GM23338 (cell line): ENCODE data around the gene P3H4. TPM values are rescaled to one million over a fixed set of nuclear protein-coding genes. Genes with fewer than 3 reads are reported as not detected.

ENCODE experiments used
- ATAC-seq: fragments of 200-7000 bp; cut with Tn5 transposase; 3 replicates; pipeline ENCODE4 v1.9.1; 2020
- DNase-seq: peaks from one replicate; pipeline ENCODE4 v3.0.0-alpha.2; 2015; ENCODE audit warnings: low spot score
- H2AFZ ChIP-seq: fragments of 200-600 bp; sonication (generic); 2 replicates; pipeline ENCODE4 v1.8.0; 2016; ENCODE audit warnings: antibody characterized with exemption, mild to moderate bottlenecking, moderate library complexity
- H3F3A ChIP-seq: fragments of 200-600 bp; sonication (generic); replicated peaks from 2 replicates; pipeline ENCODE4 v1.8.0; 2017; ENCODE audit warnings: antibody characterized with exemption, mixed run types, low read depth
- H3K27ac ChIP-seq: fragments of 200-600 bp; sonication (generic); 2 replicates; pipeline ENCODE4 v1.6.1; 2016; ENCODE audit warnings: low read depth
- H3K27me3 ChIP-seq: fragments of 200-600 bp; sonication (generic); 2 replicates; pipeline ENCODE4 v1.8.0; 2016; ENCODE audit warnings: mild to moderate bottlenecking, mixed run types, moderate library complexity; ENCODE audit not compliant: insufficient read depth
- H3K36me3 ChIP-seq: fragments of 200-600 bp; sonication (generic); 2 replicates; pipeline ENCODE4 v1.8.0; 2016; ENCODE audit warnings: mild to moderate bottlenecking; ENCODE audit not compliant: insufficient read depth
- H3K4me1 ChIP-seq: fragments of 200-600 bp; sonication (generic); 2 replicates; pipeline ENCODE4 v1.8.0; 2016; ENCODE audit warnings: mild to moderate bottlenecking, moderate library complexity; ENCODE audit not compliant: insufficient read depth
- H3K4me2 ChIP-seq: fragments of 200-600 bp; sonication (generic); 2 replicates; pipeline ENCODE4 v1.7.1; 2017; ENCODE audit warnings: mixed run types
- H3K4me3 ChIP-seq: fragments of 200-600 bp; sonication (generic); 2 replicates; pipeline ENCODE4 v1.6.1; 2016; ENCODE audit warnings: mixed run types
- H3K79me2 ChIP-seq: fragments of 200-600 bp; sonication (generic); replicated peaks from 2 replicates; pipeline ENCODE4 v1.8.0; 2017; ENCODE audit warnings: mild to moderate bottlenecking; ENCODE audit not compliant: insufficient read depth
- H3K9me2 ChIP-seq: fragments of 200-600 bp; sonication (generic); 2 replicates; pipeline ENCODE4 v1.8.0; 2017; ENCODE audit not compliant: insufficient read depth
- H4K20me1 ChIP-seq: fragments of 200-600 bp; sonication (generic); replicated peaks from 2 replicates; pipeline ENCODE4 v1.8.0; 2017; ENCODE audit warnings: mild to moderate bottlenecking; ENCODE audit not compliant: insufficient read depth
- H3K27ac Mint-ChIP-seq: 2 replicates; pipeline ENCODE4 v1.8.0; 2020; ENCODE audit warnings: inconsistent platforms, mild to moderate bottlenecking, moderate library complexity, mixed read lengths
- H3K27me3 Mint-ChIP-seq: 3 replicates; pipeline ENCODE4 v1.8.0; 2022; ENCODE audit warnings: low read depth, mild to moderate bottlenecking, moderate library complexity, mixed read lengths, inconsistent platforms; ENCODE audit not compliant: insufficient read depth, poor library complexity
- H3K36me3 Mint-ChIP-seq: 3 replicates; pipeline ENCODE4 v1.8.0; 2021; ENCODE audit warnings: low read depth, mild to moderate bottlenecking, inconsistent platforms, moderate library complexity, mixed read lengths
- H3K4me1 Mint-ChIP-seq: 3 replicates; pipeline ENCODE4 v1.8.0; 2020; ENCODE audit warnings: mild to moderate bottlenecking, inconsistent platforms, mixed read lengths
- H3K4me3 Mint-ChIP-seq: 3 replicates; pipeline ENCODE4 v1.8.0; 2021; ENCODE audit warnings: moderate library complexity, mild to moderate bottlenecking, inconsistent platforms, mixed read lengths
- H3K9me3 Mint-ChIP-seq: 3 replicates; pipeline ENCODE4 v1.8.0; 2020; ENCODE audit warnings: moderate library complexity, mild to moderate bottlenecking, inconsistent platforms, mixed read lengths
- CREB1 ChIP-seq: fragments of 250-450 bp; sonication (Bioruptor Pico); IDR thresholded peaks from 2 replicates; pipeline ENCODE4 v1.5.0; 2020; ENCODE audit warnings: low read depth, mild to moderate bottlenecking, moderate library complexity
- ETS1 ChIP-seq: IDR thresholded peaks from 2 replicates; pipeline ENCODE4 v1.6.1; 2016; ENCODE audit warnings: antibody characterized with exemption
- EZH2 ChIP-seq: fragments of 200-600 bp; sonication (generic); IDR thresholded peaks from one replicate; pipeline ENCODE4 v1.8.0; 2017; ENCODE audit warnings: antibody characterized with exemption, mild to moderate bottlenecking, low read depth; ENCODE audit not compliant: unreplicated experiment
- EZH2phosphoT487 ChIP-seq: fragments of 200-600 bp; sonication (generic); IDR thresholded peaks from one replicate; pipeline ENCODE4 v1.8.1; 2018; ENCODE audit warnings: antibody characterized with exemption; ENCODE audit not compliant: unreplicated experiment
- JUNB ChIP-seq: IDR thresholded peaks from one replicate; pipeline ENCODE4 v1.6.1; 2016; ENCODE audit warnings: antibody characterized with exemption; ENCODE audit not compliant: unreplicated experiment
- NANOG ChIP-seq: IDR thresholded peaks from 2 replicates; pipeline ENCODE4 v1.6.1; 2016; ENCODE audit warnings: antibody characterized with exemption, borderline replicate concordance
- POLR2AphosphoS5 ChIP-seq: IDR thresholded peaks from 2 replicates; pipeline ENCODE4 v1.6.1; 2016; ENCODE audit warnings: antibody characterized with exemption, low read depth
- REST ChIP-seq: IDR thresholded peaks from one replicate; pipeline ENCODE4 v1.6.1; 2018; ENCODE audit warnings: antibody characterized with exemption; ENCODE audit not compliant: unreplicated experiment
- STAT1 ChIP-seq: IDR thresholded peaks from one replicate; pipeline ENCODE4 v1.6.1; 2016; ENCODE audit warnings: antibody characterized with exemption; ENCODE audit not compliant: unreplicated experiment
- ZNF114 ChIP-seq: fragments of 250-450 bp; sonication (Bioruptor Pico); IDR thresholded peaks from 2 replicates; pipeline ENCODE4 v1.5.0; 2020; ENCODE audit warnings: mild to moderate bottlenecking, moderate library complexity
- ZNF331 ChIP-seq: fragments of 250-450 bp; sonication (Bioruptor Pico); IDR thresholded peaks from 2 replicates; pipeline ENCODE4 v1.5.0; 2020; ENCODE audit warnings: low read depth, mild to moderate bottlenecking, moderate library complexity
- polyA plus RNA-seq: library from polyadenylated mRNA; unstranded; fragments of >200 nt; fragmentation: Nextera tagmentation; extraction: Ambion mirVana; gene quantifications from 2 replicates; pipeline ENCODE4 v1.2.1, GENCODE V29; 2016
- total RNA-seq: library from RNA; depleted of rRNA; stranded (reverse); fragments of >200 nt; shearing (Covaris generic); gene quantifications from 2 replicates; pipeline ENCODE4 v1.2.3, GENCODE V29; 2014
- TF ChIP-seq, protein P1 (sequence below), 2 experiments: fragments of 200-600 bp in 1 of 2; sonication (generic) in 1 of 2; conservative IDR thresholded peaks; 2 replicates each; pipeline versions ENCODE4 v1.5.1 to v1.6.1; 2016 to 2017; ENCODE audit warnings: antibody characterized with exemption in 2 of 2, low read depth in 2 of 2, mild to moderate bottlenecking in 2 of 2, moderate library complexity in 1 of 2

The P3H4 gene
- total and polyA plus RNA-seq, 2 experiments from 2014 or later: 16.0 to 33.3 TPM

GRCh38 chr17:41848788-41849187 is 37.0 kb upstream of the P3H4 start (continued):
- TF ChIP-seq NANOG (no peak), REST (no peak), STAT1 (no peak), ZNF114 (no peak), ZNF331 (no peak), POLR2AphosphoS5 (no peak), EZH2 (no peak), CREB1 (no peak)

GRCh38 chr17:41844971-41845370 is 33.2 kb upstream of the P3H4 start:
- H3K4me1 Mint-ChIP-seq: no peaks in the 10 kb centered on the region
- DNase-seq (no peak), ATAC-seq (no peak)
- no peaks in the 10 kb centered on the region for H3K4me1 ChIP-seq
- H2AFZ ChIP-seq: no peak overlapping the region
- H3K36me3 Mint-ChIP-seq: no peaks in the 10 kb centered on the region
- H3K79me2 ChIP-seq: peaks cover 11% of the 10 kb centered on the region
- no peaks in the 10 kb centered on the region for H3K9me2 ChIP-seq
- 0 out of 2 replicates have a peak, but pooled peaks cover 5% of the 10 kb centered on the region for H3F3A ChIP-seq
- H3K4me2 ChIP-seq: no peak overlapping the region
- no peaks in the 10 kb centered on the region for H4K20me1 ChIP-seq
- no peak overlapping the region for H3K27ac ChIP-seq
- H3K4me3 Mint-ChIP-seq: no peak overlapping the region
- H3K27me3 ChIP-seq: no peaks in the 10 kb centered on the region
- H3K27ac Mint-ChIP-seq: no peak overlapping the region
- H3K36me3 ChIP-seq: no peaks in the 10 kb centered on the region
- no peaks in the 10 kb centered on the region for H3K27me3 Mint-ChIP-seq
- no peak overlapping the region for H3K4me3 ChIP-seq
- H3K9me3 Mint-ChIP-seq: no peaks in the 10 kb centered on the region
- no peak for TF ChIP-seq JUNB
- no peak for TF ChIP-seq REST
- TF ChIP-seq CREB1: no peak
- no peak for TF ChIP-seq ZNF114
- TF ChIP-seq NANOG: no peak
- no peak for TF ChIP-seq ZNF331
- no peak for TF ChIP-seq EZH2phosphoT487
- TF ChIP-seq EZH2: no peak
- TF ChIP-seq ETS1: no peak
- TF ChIP-seq, protein P1, sequence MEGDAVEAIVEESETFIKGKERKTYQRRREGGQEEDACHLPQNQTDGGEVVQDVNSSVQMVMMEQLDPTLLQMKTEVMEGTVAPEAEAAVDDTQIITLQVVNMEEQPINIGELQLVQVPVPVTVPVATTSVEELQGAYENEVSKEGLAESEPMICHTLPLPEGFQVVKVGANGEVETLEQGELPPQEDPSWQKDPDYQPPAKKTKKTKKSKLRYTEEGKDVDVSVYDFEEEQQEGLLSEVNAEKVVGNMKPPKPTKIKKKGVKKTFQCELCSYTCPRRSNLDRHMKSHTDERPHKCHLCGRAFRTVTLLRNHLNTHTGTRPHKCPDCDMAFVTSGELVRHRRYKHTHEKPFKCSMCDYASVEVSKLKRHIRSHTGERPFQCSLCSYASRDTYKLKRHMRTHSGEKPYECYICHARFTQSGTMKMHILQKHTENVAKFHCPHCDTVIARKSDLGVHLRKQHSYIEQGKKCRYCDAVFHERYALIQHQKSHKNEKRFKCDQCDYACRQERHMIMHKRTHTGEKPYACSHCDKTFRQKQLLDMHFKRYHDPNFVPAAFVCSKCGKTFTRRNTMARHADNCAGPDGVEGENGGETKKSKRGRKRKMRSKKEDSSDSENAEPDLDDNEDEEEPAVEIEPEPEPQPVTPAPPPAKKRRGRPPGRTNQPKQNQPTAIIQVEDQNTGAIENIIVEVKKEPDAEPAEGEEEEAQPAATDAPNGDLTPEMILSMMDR (conservative IDR thresholded peaks at IDR 0.05; ENCODE audit: low read depth in 2 of 2): no peak
